Keratinocyte (primary cell): ENCODE results near the gene PARVA.

ENCODE experiments used
- EZH2 ChIP-seq: IDR thresholded peaks from one replicate; pipeline ENCODE4 v1.6.1; 2012; ENCODE audit warnings: inconsistent platforms, mild to moderate bottlenecking, low read length, moderate library complexity
- TF ChIP-seq, protein P1 (sequence below), 3 experiments: IDR thresholded peaks in 1 of 3; conservative IDR thresholded peaks in 1 of 3; optimal IDR thresholded peaks in 1 of 3; 2 replicates in 2 of 3; 3 replicates in 1 of 3; pipeline versions ENCODE3 to v1.5.1; 2011; ENCODE audit warnings: low read length in 3 of 3, mild to moderate bottlenecking in 3 of 3, moderate library complexity in 2 of 3, control low read depth in 1 of 3, inconsistent platforms in 1 of 3; ENCODE audit not compliant: insufficient read depth in 2 of 3; ENCODE audit errors: extremely low read depth in 1 of 3

DNA sequence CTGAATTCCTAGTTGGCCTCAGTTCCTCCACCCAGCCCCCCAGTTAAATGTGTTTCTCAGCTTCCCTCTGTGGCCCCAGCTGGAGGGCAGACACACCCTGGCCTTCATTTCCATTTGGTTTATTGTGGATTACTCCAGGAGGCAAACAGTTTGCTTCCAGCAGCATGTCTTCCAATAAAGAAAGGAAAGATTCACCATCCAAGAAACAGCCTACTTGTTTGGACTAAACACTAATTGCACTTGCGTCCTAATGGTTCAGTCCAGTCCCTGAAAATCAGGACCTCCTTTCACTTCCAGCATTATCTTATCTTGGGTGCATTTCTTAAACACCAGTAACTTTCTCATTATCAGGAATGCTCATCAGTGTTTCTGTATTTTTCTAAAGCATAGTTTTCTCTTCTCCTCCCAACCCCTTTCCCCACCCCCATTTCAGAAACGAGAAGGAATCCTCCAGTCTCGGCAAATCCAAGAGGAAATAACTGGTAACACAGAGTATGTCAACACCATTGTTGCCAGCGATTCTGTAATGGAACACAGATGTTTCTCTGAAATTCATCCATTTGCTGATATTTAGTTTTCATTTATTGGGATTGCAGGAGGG is 130.9 kb downstream of the PARVA start:
- TF ChIP-seq, protein P1, sequence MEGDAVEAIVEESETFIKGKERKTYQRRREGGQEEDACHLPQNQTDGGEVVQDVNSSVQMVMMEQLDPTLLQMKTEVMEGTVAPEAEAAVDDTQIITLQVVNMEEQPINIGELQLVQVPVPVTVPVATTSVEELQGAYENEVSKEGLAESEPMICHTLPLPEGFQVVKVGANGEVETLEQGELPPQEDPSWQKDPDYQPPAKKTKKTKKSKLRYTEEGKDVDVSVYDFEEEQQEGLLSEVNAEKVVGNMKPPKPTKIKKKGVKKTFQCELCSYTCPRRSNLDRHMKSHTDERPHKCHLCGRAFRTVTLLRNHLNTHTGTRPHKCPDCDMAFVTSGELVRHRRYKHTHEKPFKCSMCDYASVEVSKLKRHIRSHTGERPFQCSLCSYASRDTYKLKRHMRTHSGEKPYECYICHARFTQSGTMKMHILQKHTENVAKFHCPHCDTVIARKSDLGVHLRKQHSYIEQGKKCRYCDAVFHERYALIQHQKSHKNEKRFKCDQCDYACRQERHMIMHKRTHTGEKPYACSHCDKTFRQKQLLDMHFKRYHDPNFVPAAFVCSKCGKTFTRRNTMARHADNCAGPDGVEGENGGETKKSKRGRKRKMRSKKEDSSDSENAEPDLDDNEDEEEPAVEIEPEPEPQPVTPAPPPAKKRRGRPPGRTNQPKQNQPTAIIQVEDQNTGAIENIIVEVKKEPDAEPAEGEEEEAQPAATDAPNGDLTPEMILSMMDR (optimal IDR thresholded peaks at IDR 0.05 in 1 of 3, IDR thresholded peaks at IDR 0.05 in 1 of 3, conservative IDR thresholded peaks at IDR 0.05 in 1 of 3; ENCODE audit: extremely low read depth in 1 of 3, insufficient read depth in 2 of 3, low read length in 3 of 3): no peak
- TF ChIP-seq EZH2: no peak
